Naive thymus-derived CD8-positive, alpha-beta T cell (primary cell): ENCODE results near the gene ZSCAN5C. TPM values are rescaled to one million over a fixed set of nuclear protein-coding genes. Genes with fewer than 3 reads are reported as not detected.
"Not testable (repeated sequence)": the region's sequence is repeated elsewhere in the genome, so short reads cannot be mapped to it uniquely, and the experiment has no call there.

Source experiments
- ATAC-seq, 2 donors: fragments of 150-1000 bp; cut with Tn5 transposase in 1 of 2; sonication (Bioruptor Pico), chemical (Tn5 transposase) in 1 of 2; 1 replicate in 1 of 2; 2 replicates in 1 of 2; pipeline ENCODE4 v1.10.0; 2021; ENCODE audit warnings: mild to moderate bottlenecking in 2 of 2, moderate library complexity in 2 of 2
- POLR2A ChIA-PET: fragments of 350-600 bp; sonication (Branson Sonifier 250); formaldehyde crosslinking; loops from one replicate; lab custom pipeline; 2021; ENCODE audit warnings: antibody characterized with exemption; lab: Charles Lee
- DNase-seq, 10 donors: peaks; one replicate each; pipeline versions ENCODE4 v3.0.0 to v3.0.0-alpha.2; 2020 to 2022
- H3K27ac Mint-ChIP-seq, 10 donors: one replicate each; pipeline ENCODE4 v1.8.0; 2020 to 2022; ENCODE audit warnings: mild to moderate bottlenecking in 10 of 10, mixed read lengths in 10 of 10, moderate library complexity in 4 of 10, inconsistent platforms in 1 of 10
- H3K27me3 Mint-ChIP-seq, 5 donors: one replicate each; pipeline ENCODE4 v1.8.0; 2021 to 2022; ENCODE audit warnings: mixed read lengths in 5 of 5
- H3K36me3 Mint-ChIP-seq, 3 donors: one replicate each; pipeline ENCODE4 v1.8.0; 2020 to 2022; ENCODE audit warnings: mixed read lengths in 3 of 3, mild to moderate bottlenecking in 2 of 3, inconsistent platforms in 1 of 3
- H3K4me1 Mint-ChIP-seq, 4 donors: one replicate each; pipeline ENCODE4 v1.8.0; 2021 to 2022; ENCODE audit warnings: mixed read lengths in 4 of 4
- H3K4me3 Mint-ChIP-seq, 10 donors: one replicate each; pipeline ENCODE4 v1.8.0; 2020 to 2022; ENCODE audit warnings: mild to moderate bottlenecking in 10 of 10, mixed read lengths in 10 of 10, moderate library complexity in 6 of 10, inconsistent platforms in 1 of 10
- H3K9me3 Mint-ChIP-seq, 9 donors: one replicate each; pipeline ENCODE4 v1.8.0; 2020 to 2022; ENCODE audit warnings: mixed read lengths in 9 of 9, mild to moderate bottlenecking in 3 of 9, inconsistent platforms in 1 of 9, moderate library complexity in 1 of 9
- polyA plus RNA-seq, 3 donors: library from polyadenylated mRNA; unstranded; fragments of 300-500 nt; fragmentation: Illumina TruSeq; gene quantifications; one replicate each; pipeline ENCODE4 v1.2.3, GENCODE V29; 2021
- total RNA-seq, 8 experiments: library from RNA in 2 of 8; stranded (reverse) in 2 of 8; gene quantifications; one replicate each; pipeline ENCODE4 v1.2.3 and lab custom pipeline; 2021 to 2026

Gene ZSCAN5C
- total and polyA plus RNA-seq, 5 experiments from 2014 or later, result not detected

DNA sequence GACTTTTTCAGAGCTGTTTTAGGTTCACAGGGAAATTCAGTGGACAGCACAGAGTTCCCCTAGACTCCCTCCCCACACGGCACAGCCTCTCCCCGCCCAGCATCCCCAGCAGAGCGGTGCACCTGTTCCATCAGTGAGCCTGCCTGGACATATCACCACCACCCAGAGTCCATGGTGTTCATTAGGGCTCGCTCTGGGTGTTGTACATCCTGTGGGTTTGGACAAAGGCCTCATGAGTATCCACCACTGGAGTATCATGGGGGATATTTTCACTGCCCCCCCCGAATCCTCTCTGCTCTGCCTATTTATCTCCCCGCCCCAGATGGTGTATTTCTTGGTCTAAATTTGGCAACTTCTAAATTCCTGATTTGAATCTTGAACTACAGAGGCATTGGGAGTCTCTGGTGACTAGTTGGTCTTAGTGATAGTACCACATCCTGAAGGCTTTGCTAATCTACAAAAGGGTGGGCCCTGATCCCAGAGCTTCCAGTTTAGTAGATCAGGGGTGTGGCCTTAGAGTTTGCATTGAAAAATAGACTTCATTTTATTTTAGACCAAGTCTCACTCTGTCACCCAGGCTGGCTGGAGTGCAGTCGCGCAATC is 46.8 kb downstream of the ZSCAN5C start:
- H3K9me3 Mint-ChIP-seq, H3K4me1 Mint-ChIP-seq, DNase-seq, H3K27ac Mint-ChIP-seq, ATAC-seq, POLR2A ChIA-PET, H3K4me3 Mint-ChIP-seq, H3K27me3 Mint-ChIP-seq, H3K36me3 Mint-ChIP-seq: not testable (repeated sequence)

DNA sequence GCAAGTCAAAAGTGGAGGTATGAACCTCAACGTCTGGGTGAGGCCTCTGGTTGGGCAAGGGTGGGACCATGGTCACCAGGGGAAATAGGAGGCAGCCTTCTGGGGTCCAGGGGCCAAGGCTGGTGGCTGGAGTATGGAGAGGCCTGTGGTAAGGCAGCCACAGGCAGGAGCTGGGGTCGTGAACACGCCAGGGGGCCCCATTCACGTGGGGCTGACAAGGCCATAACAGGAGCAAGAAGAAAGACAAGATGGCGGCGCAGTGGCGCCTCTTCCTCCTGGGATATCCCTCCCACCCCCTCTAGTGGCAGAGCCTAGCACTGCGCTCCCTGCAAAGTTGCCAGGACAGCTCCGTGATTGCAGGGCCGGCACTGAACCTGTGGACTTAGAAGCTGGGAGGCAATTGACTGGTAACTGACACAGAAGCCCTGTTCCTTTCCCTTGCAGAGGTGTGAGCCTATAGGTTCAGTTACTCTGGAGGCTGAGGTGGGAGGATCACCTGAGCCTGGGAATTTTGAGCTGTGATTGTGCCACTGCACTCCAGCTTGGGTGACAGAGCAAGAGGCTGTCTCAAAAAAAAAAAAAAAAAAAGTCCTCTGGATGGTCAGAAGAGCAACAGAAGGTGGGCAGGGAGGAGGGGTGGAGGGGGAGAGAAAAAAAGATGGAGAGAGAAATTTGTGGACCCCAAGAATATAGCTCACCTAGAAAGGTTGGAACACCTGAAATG is 50.8 kb downstream of the ZSCAN5C start:
- Mint-ChIP-seq H3K4me1 (peaks cover 0 to 6% (median 3%) of the 10 kb centered on the region in 4 donors), H3K27me3 (no peaks in the 10 kb centered on the region), H3K9me3 (peaks cover 0 to 3% (median 0%) of the 10 kb centered on the region in 9 donors), H3K4me3 (no peak overlapping the region), H3K36me3 (peaks cover 0 to 2% (median 0%) of the 10 kb centered on the region in 3 donors), H3K27ac (peak overlapping the region in 1 of 10 donors; percentile 67)
- ATAC-seq, result peak; percentile 63 to 68
- DNase-seq, result peak; percentile 28 to 84 (median 51)
- POLR2A ChIA-PET, result interaction anchor here (0.6 to 1.5 kb wide), 2 partner anchors 62 to 621 kb away, joined by 3 read pairs; partner anchors contain the start of gene ZSCAN5A

DNA sequence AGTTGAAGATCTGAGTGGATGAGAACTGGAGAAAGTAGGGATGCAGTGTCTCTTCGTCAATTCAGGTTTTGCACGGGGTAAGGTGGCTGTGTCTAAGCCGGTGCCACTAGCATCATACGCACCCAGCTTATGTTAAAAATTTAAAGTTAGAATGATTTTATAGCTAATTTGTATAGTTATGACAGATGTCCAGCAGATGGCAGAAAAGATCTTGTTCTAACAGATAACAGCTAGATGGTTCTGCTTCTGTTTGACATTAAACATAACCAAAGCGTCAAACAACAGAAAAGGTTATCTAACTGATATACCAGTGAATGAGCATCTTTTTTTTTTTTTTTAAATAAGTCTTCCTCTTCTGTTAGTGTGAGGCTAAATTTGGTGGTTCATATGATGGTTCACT is 51.7 kb downstream of the ZSCAN5C start:
- Mint-ChIP-seq H3K4me3 (no peak overlapping the region), H3K4me1 (peaks cover 0 to 6% (median 3%) of the 10 kb centered on the region in 4 donors), H3K27ac (no peak overlapping the region), H3K27me3 (no peaks in the 10 kb centered on the region), H3K36me3 (peaks cover 0 to 2% (median 0%) of the 10 kb centered on the region in 3 donors), H3K9me3 (peaks cover 0 to 3% (median 0%) of the 10 kb centered on the region in 9 donors)
- POLR2A ChIA-PET, result interaction anchor here (1.5 kb wide), 1 partner anchor 61 kb away, joined by 3 read pairs; the partner anchor contains the start of gene ZSCAN5A
- peak in 1 of 2 donors; percentile 58 for ATAC-seq
- DNase-seq, result peak in 3 of 10 donors; percentile 36 to 47 (median 43)

DNA sequence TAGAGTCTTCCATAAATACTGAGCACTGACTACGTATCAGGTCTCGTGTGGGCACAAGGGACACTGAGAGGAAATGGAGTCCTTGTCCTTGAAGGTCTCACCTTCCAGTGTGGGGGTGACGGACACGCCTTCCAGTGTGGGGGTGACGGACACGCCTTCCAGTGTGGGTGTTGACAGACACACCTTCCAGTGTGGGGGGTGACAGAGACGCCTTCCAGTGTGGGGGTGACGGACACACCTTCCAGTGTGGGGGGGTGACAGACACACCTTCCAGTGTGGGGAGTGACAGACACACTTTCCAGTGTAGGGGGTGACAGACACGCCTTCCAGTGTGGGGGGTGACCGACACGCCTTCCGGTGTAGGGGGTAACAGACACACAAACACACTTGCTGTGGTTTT is 56.2 kb downstream of the ZSCAN5C start:
- DNase-seq, result no peak
- no peak for ATAC-seq
- Mint-ChIP-seq H3K27ac (no peak overlapping the region), H3K4me3 (no peak overlapping the region), H3K4me1 (peaks cover 0 to 4% (median 2%) of the 10 kb centered on the region in 4 donors), H3K36me3 (peaks cover 0 to 3% (median 3%) of the 10 kb centered on the region in 3 donors), H3K9me3 (no peaks in the 10 kb centered on the region), H3K27me3 (no peaks in the 10 kb centered on the region)
- POLR2A ChIA-PET, result no interaction called here

Other genes with a start within 250 kb of the ZSCAN5C start
- gene NLRP5, start 215.5 kb upstream of the ZSCAN5C start, total RNA-seq, result not detected
- not detected for gene NLRP5, start 215.5 kb upstream of the ZSCAN5C start, polyA plus RNA-seq
- gene ZNF787, start 81.0 kb upstream of the ZSCAN5C start, total RNA-seq, result 10 to 100 TPM; 29.3 to 29.4 TPM
- gene ZNF787, start 81.0 kb upstream of the ZSCAN5C start, polyA plus RNA-seq, result 1 to 10 TPM in 2 of 3 donors, under 1 TPM in 1; 0.49 to 1.9 (median 1.2) TPM
- 10 to 100 TPM; 42.2 to 49.4 TPM for gene ZNF444, start 61.0 kb upstream of the ZSCAN5C start, total RNA-seq
- 10 to 100 TPM; 12.9 to 26.9 (median 19.2) TPM for gene ZNF444, start 61.0 kb upstream of the ZSCAN5C start, polyA plus RNA-seq
- not detected for gene GALP, start 26.3 kb upstream of the ZSCAN5C start, total RNA-seq
- gene GALP, start 26.3 kb upstream of the ZSCAN5C start, polyA plus RNA-seq, result not detected
- not detected for gene ZSCAN5B, start 4.5 kb upstream of the ZSCAN5C start, total RNA-seq
- not detected for gene ZSCAN5B, start 4.5 kb upstream of the ZSCAN5C start, polyA plus RNA-seq
- gene EDDM13, start 70.5 kb downstream of the ZSCAN5C start, total RNA-seq, result not detected
- gene EDDM13, start 70.5 kb downstream of the ZSCAN5C start, polyA plus RNA-seq, result 1 to 10 TPM in 2 of 3 donors, not detected in 1; 1.5 to 3.0 TPM
- 10 to 100 TPM; 12.3 to 12.4 TPM for gene ZSCAN5A, start 112.6 kb downstream of the ZSCAN5C start, total RNA-seq
- 1 to 10 TPM; 7.4 to 8.9 (median 7.4) TPM for gene ZSCAN5A, start 112.6 kb downstream of the ZSCAN5C start, polyA plus RNA-seq
- 1 to 10 TPM; 5.8 to 7.1 TPM for gene ZNF582, start 191.3 kb downstream of the ZSCAN5C start, total RNA-seq
- gene ZNF582, start 191.3 kb downstream of the ZSCAN5C start, polyA plus RNA-seq, result 1 to 10 TPM; 5.6 to 6.8 (median 6.5) TPM
- 10 to 100 TPM; 12.1 to 13.5 TPM for gene ZNF583, start 202.1 kb downstream of the ZSCAN5C start, total RNA-seq
- gene ZNF583, start 202.1 kb downstream of the ZSCAN5C start, polyA plus RNA-seq, result 10 to 100 TPM; 14.0 to 17.3 (median 14.5) TPM